ENCODE measurements around the gene RPL34. TPM values are rescaled to one million over a fixed set of nuclear protein-coding genes. Genes with fewer than 3 reads are reported as not detected.

Gene RPL34
- total RNA-seq, 4 donors from 2014 or later: 495 to 1,287 (median 903) TPM

GRCh38 chr4:108636246-108636645, 15.9 kb downstream of the RPL34 start:
- Histone ChIP-seq H3K27ac (no peak overlapping the region), H3K9me3 (no peaks in the 10 kb centered on the region), H3K4me3 (no peak overlapping the region), H3K36me3 (peaks cover 0 to 47% (median 0%) of the 10 kb centered on the region in 3 donors), H3K27me3 (no peaks in the 10 kb centered on the region), H3K4me1 (no peaks in the 10 kb centered on the region)
- intact Hi-C loops (cut with DNase I): no loop called here
- WGBS, 2 donors: 74 to 87% methylated on average over 1 of the region's 1 CpG
- TF ChIP-seq CTCF (IDR thresholded peaks at IDR 0.05): no peak
- TF ChIP-seq POLR2A (IDR thresholded peaks at IDR 0.05): no peak
- no peak for DNase-seq

GRCh38 chr4:108637856-108638255, 17.5 kb downstream of the RPL34 start:
- intact Hi-C loops (cut with DNase I): no loop called here

GRCh38 chr4:108644237-108644636, 23.9 kb downstream of the RPL34 start:
- H3K4me3 ChIP-seq: no peak overlapping the region
- intact Hi-C loops (cut with DNase I): no loop called here
- no peaks in the 10 kb centered on the region for H3K9me3 ChIP-seq
- DNase-seq: no peak
- no peak overlapping the region for H3K27ac ChIP-seq
- H3K4me1 ChIP-seq: no peaks in the 10 kb centered on the region
- no peaks in the 10 kb centered on the region for H3K27me3 ChIP-seq
- 86 to 95% methylated on average over 1 of the region's 1 CpG for WGBS, 2 donors
- TF ChIP-seq POLR2A (IDR thresholded peaks at IDR 0.05) (no peak), CTCF (IDR thresholded peaks at IDR 0.05) (no peak)
- H3K36me3 ChIP-seq: no peaks in the 10 kb centered on the region

More at GRCh38 chr4:108637856-108638255, 17.5 kb downstream of the RPL34 start:
- Histone ChIP-seq H3K4me3 (no peak overlapping the region), H3K27me3 (no peaks in the 10 kb centered on the region), H3K4me1 (no peaks in the 10 kb centered on the region), H3K9me3 (no peaks in the 10 kb centered on the region), H3K36me3 (peaks cover 0 to 32% (median 0%) of the 10 kb centered on the region in 3 donors), H3K27ac (no peak overlapping the region)
- 56 to 58% methylated on average over 2 of the region's 2 CpGs for WGBS, 2 donors
- TF ChIP-seq CTCF (IDR thresholded peaks at IDR 0.05): no peak
- no peak for TF ChIP-seq POLR2A (IDR thresholded peaks at IDR 0.05)
- DNase-seq: no peak

- Histone ChIP-seq H3K36me3 (no peaks in the 10 kb centered on the region), H3K27ac (no peak overlapping the region), H3K9me3 (no peaks in the 10 kb centered on the region), H3K27me3 (no peaks in the 10 kb centered on the region), H3K4me1 (peaks cover 0 to 12% (median 0%) of the 10 kb centered on the region in 3 donors), H3K4me3 (no peak overlapping the region)
- TF ChIP-seq POLR2A (IDR thresholded peaks at IDR 0.05) (no peak), CTCF (IDR thresholded peaks at IDR 0.05) (no peak)
- DNase-seq: no peak
- 89 to 95% methylated on average over 3 of the region's 3 CpGs for WGBS, 2 donors
- intact Hi-C loops (cut with DNase I): no loop called here
Measured at GRCh38 chr4:108646706-108647105, 26.3 kb downstream of the RPL34 start.

GRCh38 chr4:108649863-108650211, 29.5 kb downstream of the RPL34 start:
- H3K9me3 ChIP-seq: no peaks in the 10 kb centered on the region
- H3K4me1 ChIP-seq: peaks cover 0 to 39% (median 0%) of the 10 kb centered on the region in 3 donors
- peak overlapping the region in 2 of 4 donors; percentile 89 to 93 for H3K27ac ChIP-seq
- 1 to 3% methylated on average over 6 of the region's 6 CpGs for WGBS, 2 donors
- TF ChIP-seq POLR2A (IDR thresholded peaks at IDR 0.05) (no peak), CTCF (IDR thresholded peaks at IDR 0.05) (no peak)
- H3K4me3 ChIP-seq: peak overlapping the region; percentile 63 to 92 (median 78)
- H3K36me3 ChIP-seq: no peaks in the 10 kb centered on the region
- DNase-seq: no peak
- no peaks in the 10 kb centered on the region for H3K27me3 ChIP-seq
- intact Hi-C loops (cut with DNase I): no loop called here

Data from esophagus squamous epithelium (tissue), 5 donors.